GM12875 (cell line): ENCODE measurements around the gene FGGY.
"Not testable (repeated sequence)": the region's sequence is repeated elsewhere in the genome, so short reads cannot be mapped to it uniquely, and the experiment has no call there.

ENCODE experiments used
- H3K4me3 ChIP-seq: one replicate; pipeline ENCODE4 v1.5.1; 2011; ENCODE audit warnings: low read depth, low read length, control low read depth
- TF ChIP-seq, protein P1 (sequence below): IDR thresholded peaks from 2 replicates; pipeline ENCODE4 v1.5.1; 2011; ENCODE audit warnings: low read depth, mild to moderate bottlenecking, control low read depth, inconsistent platforms, low read length, moderate library complexity, borderline replicate concordance; ENCODE audit not compliant: insufficient read depth

The FGGY gene, protein sequence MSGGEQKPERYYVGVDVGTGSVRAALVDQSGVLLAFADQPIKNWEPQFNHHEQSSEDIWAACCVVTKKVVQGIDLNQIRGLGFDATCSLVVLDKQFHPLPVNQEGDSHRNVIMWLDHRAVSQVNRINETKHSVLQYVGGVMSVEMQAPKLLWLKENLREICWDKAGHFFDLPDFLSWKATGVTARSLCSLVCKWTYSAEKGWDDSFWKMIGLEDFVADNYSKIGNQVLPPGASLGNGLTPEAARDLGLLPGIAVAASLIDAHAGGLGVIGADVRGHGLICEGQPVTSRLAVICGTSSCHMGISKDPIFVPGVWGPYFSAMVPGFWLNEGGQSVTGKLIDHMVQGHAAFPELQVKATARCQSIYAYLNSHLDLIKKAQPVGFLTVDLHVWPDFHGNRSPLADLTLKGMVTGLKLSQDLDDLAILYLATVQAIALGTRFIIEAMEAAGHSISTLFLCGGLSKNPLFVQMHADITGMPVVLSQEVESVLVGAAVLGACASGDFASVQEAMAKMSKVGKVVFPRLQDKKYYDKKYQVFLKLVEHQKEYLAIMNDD

DNA sequence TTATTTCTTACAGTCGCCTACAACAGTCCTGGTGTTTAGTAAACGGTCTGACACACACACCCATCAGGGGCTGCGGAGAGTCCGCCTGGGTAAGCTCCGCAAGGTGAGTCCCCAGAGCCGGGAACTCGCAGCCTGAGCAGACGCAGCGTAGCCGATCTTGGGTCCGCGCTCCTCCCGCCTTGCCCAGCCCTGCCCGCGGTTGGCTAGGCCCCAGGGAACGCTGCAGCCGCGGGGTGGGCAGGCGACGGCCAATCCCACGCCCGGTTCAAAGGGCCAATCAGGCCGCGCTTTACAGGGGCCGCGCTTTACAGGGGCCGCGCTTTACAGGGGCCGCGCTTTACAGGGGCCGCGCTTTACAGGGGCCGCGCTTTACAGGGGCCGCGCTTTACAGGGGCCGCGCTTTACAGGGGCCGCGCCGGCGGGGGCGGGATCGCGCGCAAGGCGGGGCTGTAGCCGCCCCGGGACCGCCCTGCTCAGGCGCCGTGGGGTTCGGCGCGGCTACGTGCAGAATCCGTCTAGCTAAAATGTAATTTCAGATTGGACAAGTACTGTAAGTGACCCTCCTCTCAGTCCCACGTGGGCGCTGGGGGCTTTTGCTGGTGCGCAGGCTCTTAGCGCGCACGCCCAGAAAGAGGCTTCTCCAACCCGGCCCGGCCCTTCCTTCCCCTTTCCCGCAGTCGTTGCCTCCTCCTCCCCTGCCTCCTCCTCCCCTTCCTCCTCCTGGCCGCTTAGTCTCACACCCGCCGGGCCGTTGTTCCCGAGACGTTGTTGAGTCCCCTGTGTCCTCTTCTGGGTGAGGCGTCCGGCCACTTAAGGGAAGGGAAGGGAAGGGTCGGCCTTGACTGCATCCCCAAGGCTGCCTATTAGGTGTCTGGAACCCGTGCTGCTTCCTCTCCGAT is at the start of gene FGGY:
Gene FGGY, plus strand, starts transcription at position 737 of the 899 bp plus-strand sequence. CDS start 24,456 bp downstream, outside the sequence.
- H3K4me3 ChIP-seq = peak within 1 kb of the TSS; percentile 75
- TF ChIP-seq, protein P1, sequence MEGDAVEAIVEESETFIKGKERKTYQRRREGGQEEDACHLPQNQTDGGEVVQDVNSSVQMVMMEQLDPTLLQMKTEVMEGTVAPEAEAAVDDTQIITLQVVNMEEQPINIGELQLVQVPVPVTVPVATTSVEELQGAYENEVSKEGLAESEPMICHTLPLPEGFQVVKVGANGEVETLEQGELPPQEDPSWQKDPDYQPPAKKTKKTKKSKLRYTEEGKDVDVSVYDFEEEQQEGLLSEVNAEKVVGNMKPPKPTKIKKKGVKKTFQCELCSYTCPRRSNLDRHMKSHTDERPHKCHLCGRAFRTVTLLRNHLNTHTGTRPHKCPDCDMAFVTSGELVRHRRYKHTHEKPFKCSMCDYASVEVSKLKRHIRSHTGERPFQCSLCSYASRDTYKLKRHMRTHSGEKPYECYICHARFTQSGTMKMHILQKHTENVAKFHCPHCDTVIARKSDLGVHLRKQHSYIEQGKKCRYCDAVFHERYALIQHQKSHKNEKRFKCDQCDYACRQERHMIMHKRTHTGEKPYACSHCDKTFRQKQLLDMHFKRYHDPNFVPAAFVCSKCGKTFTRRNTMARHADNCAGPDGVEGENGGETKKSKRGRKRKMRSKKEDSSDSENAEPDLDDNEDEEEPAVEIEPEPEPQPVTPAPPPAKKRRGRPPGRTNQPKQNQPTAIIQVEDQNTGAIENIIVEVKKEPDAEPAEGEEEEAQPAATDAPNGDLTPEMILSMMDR = no peak

DNA sequence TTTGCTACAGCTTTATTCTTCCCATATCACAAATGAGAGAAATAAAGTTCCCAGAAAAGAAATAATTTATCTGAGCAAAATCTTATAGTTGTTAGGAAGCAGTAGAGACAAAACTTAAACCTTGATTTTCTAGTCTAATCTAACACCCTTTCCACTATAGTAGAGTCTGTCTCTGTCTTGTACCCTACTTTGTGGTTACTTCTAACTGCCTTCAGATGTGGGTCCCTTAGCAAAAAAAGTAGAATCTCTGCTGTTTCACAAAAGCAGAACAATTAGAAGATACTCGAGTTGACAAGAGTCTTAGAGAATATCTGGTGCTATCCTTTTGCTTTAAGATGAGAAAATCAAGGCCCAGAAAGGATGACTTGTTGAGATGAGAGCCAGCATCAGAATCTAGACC is 48.1 kb upstream of the FGGY start:
- H3K4me3 ChIP-seq = no peak overlapping the region

DNA sequence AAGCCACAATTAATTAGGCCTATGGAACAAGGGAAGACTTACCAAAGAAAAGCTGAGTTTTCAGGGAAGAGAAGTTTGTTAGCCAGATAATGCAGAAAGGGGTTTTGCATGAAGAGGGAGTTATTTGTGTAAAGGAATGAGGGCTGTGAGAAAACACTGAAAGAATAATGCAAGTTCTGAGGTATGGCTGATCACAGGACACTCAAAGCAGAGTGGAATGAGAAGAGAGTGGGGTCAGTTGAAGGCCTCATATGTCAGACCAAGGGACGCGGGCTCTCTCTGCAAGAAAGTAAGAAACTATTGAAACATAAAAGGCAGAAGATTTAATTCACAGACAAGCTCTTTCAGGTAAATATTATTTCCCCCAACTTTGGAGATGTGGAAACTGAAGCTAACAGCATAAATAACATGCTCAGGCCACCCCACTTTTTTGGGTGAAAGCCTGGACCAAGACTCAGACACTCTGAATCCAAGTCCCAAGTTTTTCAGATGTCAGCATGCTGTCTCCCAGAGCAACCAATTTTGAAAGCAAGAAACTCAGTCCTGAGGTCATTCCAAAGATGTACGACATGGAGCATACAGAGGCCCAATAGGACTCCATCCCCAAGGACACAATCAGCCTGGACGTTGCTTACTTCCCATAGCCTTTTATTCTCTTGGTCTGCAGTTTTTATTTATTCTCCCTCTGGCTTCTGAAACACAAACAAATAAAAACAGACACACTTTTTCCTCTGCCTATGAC is 47.3 kb upstream of the FGGY start:
- no peak overlapping the region for H3K4me3 ChIP-seq
- TF ChIP-seq, protein P1 = no peak

More for the DNA sequence above, 48.1 kb upstream of the FGGY start:
- TF ChIP-seq, protein P1 = no peak

DNA sequence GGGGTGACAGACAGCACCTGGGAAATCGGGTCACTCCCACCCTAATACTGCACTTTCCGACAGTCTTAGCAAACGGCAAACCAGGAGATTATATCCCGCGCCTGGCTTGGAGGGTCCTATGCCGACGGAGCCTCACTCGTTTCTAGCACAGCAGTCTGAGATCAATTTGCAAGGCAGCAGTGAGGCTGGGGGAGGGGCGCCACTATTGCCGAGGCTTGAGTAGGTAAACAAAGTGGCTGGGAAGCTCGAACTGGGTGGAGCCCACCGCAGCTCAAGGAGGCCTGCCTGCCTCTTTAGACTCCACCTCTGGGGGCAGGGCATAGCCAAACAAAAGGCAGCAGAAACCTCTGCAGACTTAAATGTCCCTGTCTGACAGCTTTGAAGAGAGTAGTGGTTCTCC is 45.8 kb upstream of the FGGY start:
- H3K4me3 ChIP-seq = not testable (repeated sequence)

DNA sequence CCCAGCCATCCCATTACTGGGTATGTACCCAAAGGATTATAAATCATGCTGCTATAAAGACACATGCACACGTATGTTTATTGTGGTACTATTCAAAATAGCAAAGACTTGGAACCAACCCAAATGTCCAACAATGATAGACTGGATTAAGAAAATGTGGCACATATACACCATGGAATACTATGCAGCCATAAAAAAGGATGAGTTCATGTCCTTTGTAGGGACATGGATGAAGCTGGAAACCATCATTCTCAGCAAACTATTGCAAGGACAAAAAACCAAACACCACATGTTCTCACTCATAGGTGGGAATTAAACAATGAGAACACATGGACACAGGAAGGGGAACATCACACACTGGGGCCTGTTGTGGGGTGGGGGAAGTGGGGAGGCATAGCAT is 40.5 kb upstream of the FGGY start:
- not testable (repeated sequence) for H3K4me3 ChIP-seq

DNA sequence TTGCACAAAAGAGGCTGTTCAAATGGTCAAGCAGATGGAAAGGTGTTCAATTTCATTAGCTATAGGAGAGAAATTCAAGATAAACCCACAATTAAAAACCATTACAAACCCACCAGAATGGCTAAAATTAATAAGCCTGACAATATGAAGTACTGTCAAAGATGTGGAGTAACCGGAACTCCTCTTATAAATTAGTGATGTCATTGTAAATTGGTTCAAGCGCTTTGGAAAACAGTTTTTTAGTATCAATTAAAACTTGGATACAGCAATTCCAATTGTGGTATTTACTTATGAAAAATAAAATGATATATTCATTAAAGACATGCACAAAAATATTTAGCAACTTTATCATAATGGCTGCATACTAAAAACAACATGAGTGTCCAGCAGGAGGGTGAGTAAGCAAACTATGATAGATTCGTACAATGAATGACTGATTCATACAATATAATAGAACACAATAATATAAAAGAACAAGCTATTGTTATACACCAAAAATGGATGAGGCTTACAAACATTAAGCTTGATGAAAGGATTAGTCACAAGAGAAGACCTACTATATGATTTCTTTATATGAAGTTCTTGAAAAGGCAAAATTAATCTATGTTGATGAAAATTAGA is 38.4 kb upstream of the FGGY start:
- TF ChIP-seq, protein P1 = no peak
- H3K4me3 ChIP-seq = no peak overlapping the region

DNA sequence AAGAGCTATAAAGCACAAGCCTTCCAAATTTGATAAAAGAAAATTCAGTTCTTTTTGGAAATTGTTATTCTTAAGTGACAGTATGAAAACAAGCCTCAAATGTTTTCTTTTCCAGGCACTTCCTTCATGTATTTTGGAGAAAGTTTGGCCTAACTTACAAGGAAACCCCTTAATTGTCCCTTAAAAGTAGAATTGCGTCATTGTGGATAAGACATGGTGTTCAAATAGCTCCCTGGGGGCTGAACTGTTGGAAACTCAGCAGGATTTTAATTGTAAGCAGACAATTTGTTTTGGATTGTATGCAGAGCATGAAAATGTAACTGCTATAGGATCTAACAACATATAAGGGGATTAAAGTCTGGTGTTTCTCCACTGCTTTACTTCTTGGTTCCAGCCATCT is 35.4 kb upstream of the FGGY start:
- H3K4me3 ChIP-seq = no peak overlapping the region
- TF ChIP-seq, protein P1 = no peak
